ENCODE results near the gene KLRC2.

Gene KLRC2

GRCh38 chr12:10466311-10466710 lies 30.5 kb upstream of the KLRC2 start:
- Histone ChIP-seq H3K14ac (ENCODE audit: low read length) (no peak overlapping the region), H3K23ac (ENCODE audit: low read length) (no peak overlapping the region), H3K4me1 (ENCODE audit: control insufficient read depth in 1 of 2, insufficient read depth in 2 of 2, low read length in 2 of 2) (no peaks in the 10 kb centered on the region), H2AK5ac (ENCODE audit: low read length) (no peak overlapping the region), H4K91ac (ENCODE audit: low read depth, low read length) (no peak overlapping the region), H3K79me1 (ENCODE audit: low read length) (no peaks in the 10 kb centered on the region), H4K12ac (ENCODE audit: low read depth, low read length) (no peak overlapping the region), H2AFZ (ENCODE audit: insufficient read depth, low read length, poor library complexity) (no peak overlapping the region), H3K9me3 (ENCODE audit: insufficient read depth, low read depth, low read length) (no peaks in the 10 kb centered on the region), H3K27me3 (ENCODE audit: insufficient read depth, low read length) (no peaks in the 10 kb centered on the region), H2BK5ac (ENCODE audit: low read depth, low read length, poor library complexity) (no peak overlapping the region), H3K18ac (ENCODE audit: low read length) (no peak overlapping the region), H2BK120ac (ENCODE audit: insufficient read depth, low read length, poor library complexity) (no peak overlapping the region), H3K4me2 (ENCODE audit: low read length) (no peak overlapping the region), H3K4me3 (ENCODE audit: low read depth, low read length) (no peak overlapping the region), H3K36me3 (ENCODE audit: control insufficient read depth in 1 of 2, insufficient read depth in 2 of 2, low read length in 2 of 2) (no peaks in the 10 kb centered on the region), H3K79me2 (ENCODE audit: control insufficient read depth, insufficient read depth, low read length, poor library complexity) (no peaks in the 10 kb centered on the region), H4K8ac (ENCODE audit: low read depth, low read length) (no peak overlapping the region), H3K27ac (ENCODE audit: low read depth, low read length) (no peak overlapping the region), H2BK12ac (ENCODE audit: low read length) (no peak overlapping the region), H3K4ac (ENCODE audit: low read depth, low read length) (no peak overlapping the region), H3K9ac (ENCODE audit: low read length) (no peak overlapping the region)
- no CpG with 5 or more reads among the region's 4 CpGs for WGBS (ENCODE audit: extremely low coverage, insufficient coverage, insufficient read length)
- DNase-seq = no peak

- no CpG with 5 or more reads among the region's 3 CpGs for WGBS (ENCODE audit: extremely low coverage, insufficient coverage, insufficient read length)
- Histone ChIP-seq H3K79me1 (ENCODE audit: low read length) (no peaks in the 10 kb centered on the region), H3K14ac (ENCODE audit: low read length) (no peak overlapping the region)
Measured at GRCh38 chr12:10457760-10458159, 21.9 kb upstream of the KLRC2 start.

GRCh38 chr12:10456856-10457255 lies 21.0 kb upstream of the KLRC2 start:
- Histone ChIP-seq H3K4ac (ENCODE audit: low read depth, low read length) (no peak overlapping the region), H2BK5ac (ENCODE audit: low read depth, low read length, poor library complexity) (no peak overlapping the region), H3K9me3 (ENCODE audit: insufficient read depth, low read depth, low read length) (no peaks in the 10 kb centered on the region), H2AK5ac (ENCODE audit: low read length) (no peak overlapping the region), H3K4me2 (ENCODE audit: low read length) (no peak overlapping the region), H2AFZ (ENCODE audit: insufficient read depth, low read length, poor library complexity) (no peak overlapping the region), H3K14ac (ENCODE audit: low read length) (no peak overlapping the region), H2BK120ac (ENCODE audit: insufficient read depth, low read length, poor library complexity) (no peak overlapping the region), H3K36me3 (ENCODE audit: control insufficient read depth in 1 of 2, insufficient read depth in 2 of 2, low read length in 2 of 2) (no peaks in the 10 kb centered on the region), H3K27me3 (ENCODE audit: insufficient read depth, low read length) (no peaks in the 10 kb centered on the region), H3K79me2 (ENCODE audit: control insufficient read depth, insufficient read depth, low read length, poor library complexity) (no peaks in the 10 kb centered on the region), H2BK12ac (ENCODE audit: low read length) (no peak overlapping the region), H4K12ac (ENCODE audit: low read depth, low read length) (no peak overlapping the region), H3K4me1 (ENCODE audit: control insufficient read depth in 1 of 2, insufficient read depth in 2 of 2, low read length in 2 of 2) (peaks cover 0 to 7% of the 10 kb centered on the region in 2 experiments), H3K18ac (ENCODE audit: low read length) (no peak overlapping the region), H3K79me1 (ENCODE audit: low read length) (no peaks in the 10 kb centered on the region), H4K8ac (ENCODE audit: low read depth, low read length) (no peak overlapping the region), H3K9ac (ENCODE audit: low read length) (no peak overlapping the region), H4K91ac (ENCODE audit: low read depth, low read length) (no peak overlapping the region), H3K27ac (ENCODE audit: low read depth, low read length) (no peak overlapping the region), H3K23ac (ENCODE audit: low read length) (no peak overlapping the region), H3K4me3 (ENCODE audit: low read depth, low read length) (no peak overlapping the region)
- no CpG with 5 or more reads among the region's 2 CpGs for WGBS (ENCODE audit: extremely low coverage, insufficient coverage, insufficient read length)
- no peak for DNase-seq

More at GRCh38 chr12:10457760-10458159, 21.9 kb upstream of the KLRC2 start:
- no peaks in the 10 kb centered on the region for H3K79me2 ChIP-seq (ENCODE audit: control insufficient read depth, insufficient read depth, low read length, poor library complexity)
- no peak overlapping the region for H2BK12ac ChIP-seq (ENCODE audit: low read length)
- no peak overlapping the region for H3K18ac ChIP-seq (ENCODE audit: low read length)
- H2AK5ac ChIP-seq (ENCODE audit: low read length) = no peak overlapping the region
- no peak overlapping the region for H3K4me2 ChIP-seq (ENCODE audit: low read length)
- H3K27me3 ChIP-seq (ENCODE audit: insufficient read depth, low read length) = no peaks in the 10 kb centered on the region
- no peak overlapping the region for H3K27ac ChIP-seq (ENCODE audit: low read depth, low read length)
- no peak overlapping the region for H2AFZ ChIP-seq (ENCODE audit: insufficient read depth, low read length, poor library complexity)
- no peak overlapping the region for H3K9ac ChIP-seq (ENCODE audit: low read length)
- H4K8ac ChIP-seq (ENCODE audit: low read depth, low read length) = no peak overlapping the region
- H3K4ac ChIP-seq (ENCODE audit: low read depth, low read length) = no peak overlapping the region
- H3K9me3 ChIP-seq (ENCODE audit: insufficient read depth, low read depth, low read length) = no peaks in the 10 kb centered on the region
- DNase-seq = no peak
- H3K4me3 ChIP-seq (ENCODE audit: low read depth, low read length) = no peak overlapping the region
- H3K4me1 ChIP-seq (ENCODE audit: control insufficient read depth in 1 of 2, insufficient read depth in 2 of 2, low read length in 2 of 2) = peaks cover 0 to 7% of the 10 kb centered on the region in 2 experiments
- no peak overlapping the region for H2BK120ac ChIP-seq (ENCODE audit: insufficient read depth, low read length, poor library complexity)
- no peak overlapping the region for H4K12ac ChIP-seq (ENCODE audit: low read depth, low read length)
- no peaks in the 10 kb centered on the region for H3K36me3 ChIP-seq (ENCODE audit: control insufficient read depth in 1 of 2, insufficient read depth in 2 of 2, low read length in 2 of 2)
- no peak overlapping the region for H3K23ac ChIP-seq (ENCODE audit: low read length)
- H2BK5ac ChIP-seq (ENCODE audit: low read depth, low read length, poor library complexity) = no peak overlapping the region
- no peak overlapping the region for H4K91ac ChIP-seq (ENCODE audit: low read depth, low read length)

GRCh38 chr12:10455766-10456165 lies 20.0 kb upstream of the KLRC2 start:
- no peak overlapping the region for H2BK12ac ChIP-seq (ENCODE audit: low read length)
- WGBS (ENCODE audit: extremely low coverage, insufficient coverage, insufficient read length) = no CpG with 5 or more reads among the region's 1 CpG
- H3K14ac ChIP-seq (ENCODE audit: low read length) = no peak overlapping the region
- H3K36me3 ChIP-seq (ENCODE audit: control insufficient read depth in 1 of 2, insufficient read depth in 2 of 2, low read length in 2 of 2) = no peaks in the 10 kb centered on the region
- H3K23ac ChIP-seq (ENCODE audit: low read length) = no peak overlapping the region
- H4K91ac ChIP-seq (ENCODE audit: low read depth, low read length) = no peak overlapping the region
- no peak for DNase-seq
- no peak overlapping the region for H2AFZ ChIP-seq (ENCODE audit: insufficient read depth, low read length, poor library complexity)
- no peaks in the 10 kb centered on the region for H3K79me1 ChIP-seq (ENCODE audit: low read length)
- no peak overlapping the region for H3K4ac ChIP-seq (ENCODE audit: low read depth, low read length)
- no peak overlapping the region for H4K12ac ChIP-seq (ENCODE audit: low read depth, low read length)
- H3K4me1 ChIP-seq (ENCODE audit: control insufficient read depth in 1 of 2, insufficient read depth in 2 of 2, low read length in 2 of 2) = peaks cover 0 to 7% of the 10 kb centered on the region in 2 experiments
- no peak overlapping the region for H2AK5ac ChIP-seq (ENCODE audit: low read length)
- H2BK120ac ChIP-seq (ENCODE audit: insufficient read depth, low read length, poor library complexity) = no peak overlapping the region
- H4K8ac ChIP-seq (ENCODE audit: low read depth, low read length) = no peak overlapping the region
- H3K9ac ChIP-seq (ENCODE audit: low read length) = no peak overlapping the region
- H3K4me2 ChIP-seq (ENCODE audit: low read length) = no peak overlapping the region
- H3K18ac ChIP-seq (ENCODE audit: low read length) = no peak overlapping the region
- H3K27ac ChIP-seq (ENCODE audit: low read depth, low read length) = no peak overlapping the region
- H3K4me3 ChIP-seq (ENCODE audit: low read depth, low read length) = no peak overlapping the region
- no peaks in the 10 kb centered on the region for H3K27me3 ChIP-seq (ENCODE audit: insufficient read depth, low read length)
- no peaks in the 10 kb centered on the region for H3K79me2 ChIP-seq (ENCODE audit: control insufficient read depth, insufficient read depth, low read length, poor library complexity)
- H2BK5ac ChIP-seq (ENCODE audit: low read depth, low read length, poor library complexity) = no peak overlapping the region
- H3K9me3 ChIP-seq (ENCODE audit: insufficient read depth, low read depth, low read length) = no peaks in the 10 kb centered on the region

Data from trophoblast cell (in vitro differentiated cells and primary cell).